ENCODE measurements around the gene STOX1.

DNA sequence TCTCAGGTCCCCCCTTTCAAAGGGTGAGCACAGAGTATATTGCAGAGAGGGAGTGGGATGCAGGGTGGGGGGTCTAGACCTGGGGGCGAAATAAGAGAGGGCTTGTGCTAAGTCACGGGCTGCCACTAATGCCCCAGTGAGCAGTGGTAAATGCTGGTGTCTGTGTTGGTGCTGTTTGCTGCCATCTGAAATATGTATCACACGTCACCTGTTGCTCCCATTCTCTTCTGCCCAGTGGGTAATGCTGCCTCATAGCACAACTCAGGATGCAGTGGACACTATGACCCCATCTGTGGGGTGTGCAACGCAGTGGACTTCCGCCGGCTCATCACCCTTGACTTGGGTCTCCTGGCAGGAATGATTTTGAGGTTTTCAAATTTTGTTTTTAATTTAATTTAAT, 2.6 kb downstream of the STOX1 start:
- TF ChIP-seq, protein P1, sequence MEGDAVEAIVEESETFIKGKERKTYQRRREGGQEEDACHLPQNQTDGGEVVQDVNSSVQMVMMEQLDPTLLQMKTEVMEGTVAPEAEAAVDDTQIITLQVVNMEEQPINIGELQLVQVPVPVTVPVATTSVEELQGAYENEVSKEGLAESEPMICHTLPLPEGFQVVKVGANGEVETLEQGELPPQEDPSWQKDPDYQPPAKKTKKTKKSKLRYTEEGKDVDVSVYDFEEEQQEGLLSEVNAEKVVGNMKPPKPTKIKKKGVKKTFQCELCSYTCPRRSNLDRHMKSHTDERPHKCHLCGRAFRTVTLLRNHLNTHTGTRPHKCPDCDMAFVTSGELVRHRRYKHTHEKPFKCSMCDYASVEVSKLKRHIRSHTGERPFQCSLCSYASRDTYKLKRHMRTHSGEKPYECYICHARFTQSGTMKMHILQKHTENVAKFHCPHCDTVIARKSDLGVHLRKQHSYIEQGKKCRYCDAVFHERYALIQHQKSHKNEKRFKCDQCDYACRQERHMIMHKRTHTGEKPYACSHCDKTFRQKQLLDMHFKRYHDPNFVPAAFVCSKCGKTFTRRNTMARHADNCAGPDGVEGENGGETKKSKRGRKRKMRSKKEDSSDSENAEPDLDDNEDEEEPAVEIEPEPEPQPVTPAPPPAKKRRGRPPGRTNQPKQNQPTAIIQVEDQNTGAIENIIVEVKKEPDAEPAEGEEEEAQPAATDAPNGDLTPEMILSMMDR (IDR thresholded peaks at IDR 0.05 in 8 of 11, conservative IDR thresholded peaks at IDR 0.05 in 3 of 11) = no peak
- no peak for TF ChIP-seq POLR2A (IDR thresholded peaks at IDR 0.05)

All from spleen (tissue), 7 donors.